ENCODE results near the gene WWOX.

Gene WWOX

GRCh38 chr16:78930561-78930960, 831.1 kb downstream of the WWOX start:
- no peak for DNase-seq (ENCODE audit: insufficient read length, low spot score)
- TF ChIP-seq PAX5 (IDR thresholded peaks at IDR 0.05; ENCODE audit: insufficient read depth, low read length, severe bottlenecking) (no peak), POLR2AphosphoS5 (IDR thresholded peaks at IDR 0.05; ENCODE audit: low read depth, low read length) (no peak), SPI1 (IDR thresholded peaks at IDR 0.05; ENCODE audit: low read depth, low read length) (no peak), POLR2A (IDR thresholded peaks at IDR 0.05; ENCODE audit: low read depth, low read length) (no peak), TAF1 (IDR thresholded peaks at IDR 0.05; ENCODE audit: low read depth, low read length) (no peak), POU2F2 (IDR thresholded peaks at IDR 0.05; ENCODE audit: low read depth, low read length) (no peak)
- FAIRE-seq, result no peak

DNA sequence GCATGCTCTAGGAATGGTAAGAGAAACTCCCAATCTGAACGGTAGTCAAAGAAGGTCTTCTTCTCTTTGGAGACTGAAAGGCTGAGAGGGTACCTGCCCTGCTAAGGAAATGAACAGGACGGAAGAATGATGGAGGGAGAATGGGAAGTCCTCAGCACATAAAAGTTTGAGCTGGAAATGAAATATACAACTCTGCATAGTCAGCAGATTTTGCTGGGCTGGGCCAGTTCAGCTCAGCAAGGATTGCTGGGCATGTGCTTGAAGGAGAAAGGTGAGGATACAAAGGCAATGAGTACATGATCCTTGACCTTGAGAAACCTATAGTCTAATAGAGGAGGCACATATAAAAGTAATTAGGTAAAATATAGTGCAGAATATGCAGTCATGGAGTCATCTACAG, 831.8 kb downstream of the WWOX start:
- no peak for FAIRE-seq
- TF ChIP-seq TAF1 (IDR thresholded peaks at IDR 0.05; ENCODE audit: low read depth, low read length), result no peak
- TF ChIP-seq PAX5 (IDR thresholded peaks at IDR 0.05; ENCODE audit: insufficient read depth, low read length, severe bottlenecking), result no peak
- TF ChIP-seq POU2F2 (IDR thresholded peaks at IDR 0.05; ENCODE audit: low read depth, low read length), result no peak
- TF ChIP-seq POLR2A (IDR thresholded peaks at IDR 0.05; ENCODE audit: low read depth, low read length), result no peak
- TF ChIP-seq POLR2AphosphoS5 (IDR thresholded peaks at IDR 0.05; ENCODE audit: low read depth, low read length), result no peak
- TF ChIP-seq SPI1 (IDR thresholded peaks at IDR 0.05; ENCODE audit: low read depth, low read length), result no peak

GRCh38 chr16:78931678-78932077, 832.2 kb downstream of the WWOX start:
- no peak for TF ChIP-seq TAF1 (IDR thresholded peaks at IDR 0.05; ENCODE audit: low read depth, low read length)
- no peak for TF ChIP-seq POLR2AphosphoS5 (IDR thresholded peaks at IDR 0.05; ENCODE audit: low read depth, low read length)
- TF ChIP-seq POLR2A (IDR thresholded peaks at IDR 0.05; ENCODE audit: low read depth, low read length), result no peak
- no peak for TF ChIP-seq POU2F2 (IDR thresholded peaks at IDR 0.05; ENCODE audit: low read depth, low read length)
- TF ChIP-seq SPI1 (IDR thresholded peaks at IDR 0.05; ENCODE audit: low read depth, low read length), result no peak
- no peak for TF ChIP-seq PAX5 (IDR thresholded peaks at IDR 0.05; ENCODE audit: insufficient read depth, low read length, severe bottlenecking)
- no peak for DNase-seq (ENCODE audit: insufficient read length, low spot score)
- no peak for FAIRE-seq

More for the DNA sequence above, 831.8 kb downstream of the WWOX start:
- DNase-seq (ENCODE audit: insufficient read length, low spot score), result no peak

DNA sequence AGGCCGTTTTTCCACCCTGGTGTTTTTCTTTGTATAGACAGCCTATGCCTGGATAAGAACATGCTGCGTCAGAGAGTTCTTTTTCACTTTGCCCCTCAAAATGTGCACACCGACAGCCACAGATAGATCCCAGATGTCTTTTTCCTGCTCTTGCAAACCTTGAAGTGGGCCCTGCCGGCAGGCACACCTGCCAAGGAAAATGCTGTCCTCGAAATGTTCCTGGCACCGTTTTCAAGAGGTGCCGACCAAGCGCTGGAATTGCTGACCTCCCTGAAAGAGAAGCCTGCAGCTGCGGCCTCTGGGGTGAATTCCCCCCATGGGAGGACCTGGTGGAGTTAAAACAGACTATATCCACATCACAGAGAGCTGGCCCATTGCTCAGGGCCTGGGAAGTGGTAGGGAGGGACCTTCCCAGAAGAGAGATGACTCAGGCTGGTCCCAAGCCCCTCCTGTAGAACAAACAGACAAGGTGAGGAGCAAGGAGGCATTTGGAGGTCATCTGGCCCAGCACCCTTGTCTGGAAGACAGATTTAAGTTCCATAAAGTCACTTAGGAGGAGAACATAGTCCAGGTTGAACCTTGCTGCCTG, 833.0 kb downstream of the WWOX start:
- DNase-seq (ENCODE audit: insufficient read length, low spot score), result no peak
- TF ChIP-seq POLR2AphosphoS5 (IDR thresholded peaks at IDR 0.05; ENCODE audit: low read depth, low read length) (no peak), POLR2A (IDR thresholded peaks at IDR 0.05; ENCODE audit: low read depth, low read length) (no peak), TAF1 (IDR thresholded peaks at IDR 0.05; ENCODE audit: low read depth, low read length) (no peak), SPI1 (IDR thresholded peaks at IDR 0.05; ENCODE audit: low read depth, low read length) (no peak), PAX5 (IDR thresholded peaks at IDR 0.05; ENCODE audit: insufficient read depth, low read length, severe bottlenecking) (no peak), POU2F2 (IDR thresholded peaks at IDR 0.05; ENCODE audit: low read depth, low read length) (no peak)
- no peak for FAIRE-seq

- no peak for TF ChIP-seq POLR2AphosphoS5 (IDR thresholded peaks at IDR 0.05; ENCODE audit: low read depth, low read length)
- no peak for TF ChIP-seq POLR2A (IDR thresholded peaks at IDR 0.05; ENCODE audit: low read depth, low read length)
- no peak for TF ChIP-seq PAX5 (IDR thresholded peaks at IDR 0.05; ENCODE audit: insufficient read depth, low read length, severe bottlenecking)
- no peak for TF ChIP-seq SPI1 (IDR thresholded peaks at IDR 0.05; ENCODE audit: low read depth, low read length)
- TF ChIP-seq POU2F2 (IDR thresholded peaks at IDR 0.05; ENCODE audit: low read depth, low read length), result no peak
- TF ChIP-seq TAF1 (IDR thresholded peaks at IDR 0.05; ENCODE audit: low read depth, low read length), result no peak
- FAIRE-seq (no peak), DNase-seq (ENCODE audit: insufficient read length, low spot score) (no peak)
Measured at GRCh38 chr16:78936060-78936459, 836.6 kb downstream of the WWOX start.

DNA sequence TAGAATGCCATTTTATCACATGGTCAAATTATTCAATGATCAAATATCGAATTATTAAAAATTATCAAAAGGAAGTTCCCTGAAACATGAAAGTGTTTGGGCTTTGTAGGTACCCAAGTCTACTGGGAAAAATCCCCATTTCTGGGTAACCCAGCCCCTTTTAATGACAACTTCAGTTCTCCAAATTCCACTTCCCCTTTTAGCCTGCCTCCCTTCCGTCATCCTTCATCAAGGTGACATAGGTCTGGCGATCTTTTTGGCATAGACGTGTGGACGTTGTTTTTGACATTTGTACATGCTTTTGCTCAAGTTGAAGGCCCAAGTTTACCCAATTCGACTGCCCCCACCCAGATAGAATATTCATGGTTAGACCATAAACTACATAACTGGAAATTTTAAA, 840.1 kb downstream of the WWOX start:
- DNase-seq (ENCODE audit: insufficient read length, low spot score) (no peak), FAIRE-seq (no peak)
- no peak for TF ChIP-seq PAX5 (IDR thresholded peaks at IDR 0.05; ENCODE audit: insufficient read depth, low read length, severe bottlenecking)
- TF ChIP-seq POLR2A (IDR thresholded peaks at IDR 0.05; ENCODE audit: low read depth, low read length), result no peak
- peak; percentile 85 for TF ChIP-seq SPI1 (IDR thresholded peaks at IDR 0.05; ENCODE audit: low read depth, low read length)
- no peak for TF ChIP-seq TAF1 (IDR thresholded peaks at IDR 0.05; ENCODE audit: low read depth, low read length)
- TF ChIP-seq POLR2AphosphoS5 (IDR thresholded peaks at IDR 0.05; ENCODE audit: low read depth, low read length), result no peak
- no peak for TF ChIP-seq POU2F2 (IDR thresholded peaks at IDR 0.05; ENCODE audit: low read depth, low read length)

DNA sequence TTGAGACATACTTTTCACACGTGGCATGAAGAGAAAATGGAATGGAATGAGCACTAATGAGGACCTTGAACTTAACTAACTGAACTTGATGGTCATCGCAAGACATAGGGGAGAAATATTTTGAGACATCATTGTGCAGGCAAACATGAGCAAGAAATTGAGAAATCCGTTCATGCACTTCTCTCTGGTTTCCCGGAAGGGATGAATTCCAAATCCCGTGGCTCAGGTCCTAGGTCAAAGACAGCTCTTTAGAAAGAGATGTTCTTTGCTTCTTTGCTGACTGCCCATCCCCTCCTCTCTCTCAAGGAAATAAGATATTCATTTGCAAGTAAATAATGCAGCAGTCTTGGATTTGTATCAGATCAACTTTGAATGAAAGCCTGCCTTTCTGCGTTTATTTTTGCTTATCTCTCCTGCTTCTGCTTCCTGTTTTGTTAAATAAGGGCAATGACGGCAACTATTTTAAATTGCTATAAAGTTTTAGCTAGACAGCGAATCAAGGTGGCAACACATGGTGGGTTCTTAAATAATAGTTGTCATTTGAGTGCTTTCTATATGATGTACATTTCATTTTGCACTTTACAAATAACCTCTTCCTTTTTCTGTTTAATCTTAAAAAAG, 843.3 kb downstream of the WWOX start:
- no peak for DNase-seq (ENCODE audit: insufficient read length, low spot score)
- TF ChIP-seq POLR2A (IDR thresholded peaks at IDR 0.05; ENCODE audit: low read depth, low read length) (no peak), SPI1 (IDR thresholded peaks at IDR 0.05; ENCODE audit: low read depth, low read length) (no peak), TAF1 (IDR thresholded peaks at IDR 0.05; ENCODE audit: low read depth, low read length) (no peak), PAX5 (IDR thresholded peaks at IDR 0.05; ENCODE audit: insufficient read depth, low read length, severe bottlenecking) (no peak), POLR2AphosphoS5 (IDR thresholded peaks at IDR 0.05; ENCODE audit: low read depth, low read length) (no peak), POU2F2 (IDR thresholded peaks at IDR 0.05; ENCODE audit: low read depth, low read length) (no peak)
- no peak for FAIRE-seq

DNA sequence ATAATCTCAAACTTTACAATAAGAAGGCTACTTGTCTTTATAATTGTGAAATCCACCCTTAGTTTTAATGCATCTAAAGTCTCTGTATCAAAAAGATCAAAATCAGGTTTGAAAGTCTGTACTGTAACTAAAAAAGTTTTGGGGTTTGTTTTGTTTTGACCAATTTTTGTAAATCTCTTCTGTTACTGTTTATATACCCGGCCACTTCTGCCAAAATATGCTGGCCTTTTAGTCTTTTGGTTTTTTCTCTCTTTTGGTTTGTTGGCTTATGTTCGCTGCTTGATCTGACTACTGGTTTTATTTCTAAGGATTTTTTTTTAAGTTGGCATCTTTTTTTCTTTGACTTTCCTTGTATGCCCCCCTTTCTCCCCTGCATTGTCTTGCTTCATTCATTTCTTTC, 845.9 kb downstream of the WWOX start:
- no peak for TF ChIP-seq TAF1 (IDR thresholded peaks at IDR 0.05; ENCODE audit: low read depth, low read length)
- TF ChIP-seq POU2F2 (IDR thresholded peaks at IDR 0.05; ENCODE audit: low read depth, low read length), result no peak
- TF ChIP-seq POLR2A (IDR thresholded peaks at IDR 0.05; ENCODE audit: low read depth, low read length), result no peak
- TF ChIP-seq POLR2AphosphoS5 (IDR thresholded peaks at IDR 0.05; ENCODE audit: low read depth, low read length), result no peak
- TF ChIP-seq SPI1 (IDR thresholded peaks at IDR 0.05; ENCODE audit: low read depth, low read length), result no peak
- no peak for TF ChIP-seq PAX5 (IDR thresholded peaks at IDR 0.05; ENCODE audit: insufficient read depth, low read length, severe bottlenecking)
- no peak for FAIRE-seq

GRCh38 chr16:78946556-78946955, 847.1 kb downstream of the WWOX start:
- TF ChIP-seq PAX5 (IDR thresholded peaks at IDR 0.05; ENCODE audit: insufficient read depth, low read length, severe bottlenecking) (no peak), SPI1 (IDR thresholded peaks at IDR 0.05; ENCODE audit: low read depth, low read length) (no peak), TAF1 (IDR thresholded peaks at IDR 0.05; ENCODE audit: low read depth, low read length) (no peak), POU2F2 (IDR thresholded peaks at IDR 0.05; ENCODE audit: low read depth, low read length) (no peak), POLR2AphosphoS5 (IDR thresholded peaks at IDR 0.05; ENCODE audit: low read depth, low read length) (no peak), POLR2A (IDR thresholded peaks at IDR 0.05; ENCODE audit: low read depth, low read length) (no peak)
- DNase-seq (ENCODE audit: insufficient read length, low spot score), result no peak
- no peak for FAIRE-seq

More for the DNA sequence above, 845.9 kb downstream of the WWOX start:
- no peak for DNase-seq (ENCODE audit: insufficient read length, low spot score)

Data from GM12891 (cell line).